HG02840 (cell line): ENCODE measurements around the gene TCP11X2.
"Not testable (repeated sequence)": the region's sequence is repeated elsewhere in the genome, so short reads cannot be mapped to it uniquely, and the experiment has no call there.

ENCODE experiments used
- ATAC-seq: cut with Tn5 transposase; IDR thresholded peaks from one replicate; pipeline ENCODE4 v1.9.1; 2021; ENCODE audit warnings: mild to moderate bottlenecking, moderate library complexity, moderate number of reproducible peaks; ENCODE audit not compliant: unreplicated experiment, low FRiP score

TCP11X2 gene

DNA sequence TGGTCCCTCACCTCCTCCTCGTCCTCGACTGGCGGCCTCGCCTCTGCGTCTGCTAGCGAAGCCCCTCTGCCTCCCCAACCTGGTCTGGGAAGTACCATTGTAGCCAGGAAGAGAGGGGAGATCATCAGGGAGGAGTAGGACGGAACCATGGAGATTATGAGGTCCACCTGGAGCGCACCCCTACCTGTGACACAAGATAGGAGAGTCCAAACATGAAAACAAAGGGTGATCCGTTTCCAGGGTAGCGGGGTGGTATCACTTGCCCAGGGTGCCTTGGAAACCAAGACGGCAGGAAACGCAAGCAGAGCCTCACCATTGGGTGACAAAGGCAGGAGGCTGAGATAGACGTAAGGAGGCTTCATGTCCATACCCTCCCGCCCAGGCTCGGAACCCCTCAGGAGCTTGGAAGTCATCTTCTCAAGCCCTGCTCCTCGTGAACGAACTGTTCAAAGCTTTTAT is at the start of gene TCP11X2:
TSS of gene TCP11X2 (minus strand) at position 51 of the 459 bp plus-strand sequence.
- not testable (repeated sequence) for ATAC-seq

DNA sequence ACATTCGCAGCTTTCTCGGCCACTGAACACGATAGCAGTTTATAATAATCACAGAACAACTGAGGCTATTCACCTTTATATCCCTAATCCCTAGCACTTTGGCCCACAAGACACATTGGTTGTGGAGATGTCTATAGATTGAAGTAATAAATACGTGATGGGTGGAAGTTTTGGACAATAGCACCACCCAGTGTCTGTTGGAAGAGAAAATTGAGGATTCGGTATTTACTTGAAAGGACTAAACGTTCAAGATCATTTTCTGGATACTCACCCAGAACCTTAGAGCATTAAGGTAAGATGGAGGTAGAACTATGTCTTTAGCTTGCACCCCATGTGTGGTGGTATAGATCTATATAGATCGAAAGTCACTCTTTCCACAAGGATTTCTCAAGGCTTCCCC is 45.7 kb upstream of the TCP11X2 start:
- ATAC-seq, result no peak

DNA sequence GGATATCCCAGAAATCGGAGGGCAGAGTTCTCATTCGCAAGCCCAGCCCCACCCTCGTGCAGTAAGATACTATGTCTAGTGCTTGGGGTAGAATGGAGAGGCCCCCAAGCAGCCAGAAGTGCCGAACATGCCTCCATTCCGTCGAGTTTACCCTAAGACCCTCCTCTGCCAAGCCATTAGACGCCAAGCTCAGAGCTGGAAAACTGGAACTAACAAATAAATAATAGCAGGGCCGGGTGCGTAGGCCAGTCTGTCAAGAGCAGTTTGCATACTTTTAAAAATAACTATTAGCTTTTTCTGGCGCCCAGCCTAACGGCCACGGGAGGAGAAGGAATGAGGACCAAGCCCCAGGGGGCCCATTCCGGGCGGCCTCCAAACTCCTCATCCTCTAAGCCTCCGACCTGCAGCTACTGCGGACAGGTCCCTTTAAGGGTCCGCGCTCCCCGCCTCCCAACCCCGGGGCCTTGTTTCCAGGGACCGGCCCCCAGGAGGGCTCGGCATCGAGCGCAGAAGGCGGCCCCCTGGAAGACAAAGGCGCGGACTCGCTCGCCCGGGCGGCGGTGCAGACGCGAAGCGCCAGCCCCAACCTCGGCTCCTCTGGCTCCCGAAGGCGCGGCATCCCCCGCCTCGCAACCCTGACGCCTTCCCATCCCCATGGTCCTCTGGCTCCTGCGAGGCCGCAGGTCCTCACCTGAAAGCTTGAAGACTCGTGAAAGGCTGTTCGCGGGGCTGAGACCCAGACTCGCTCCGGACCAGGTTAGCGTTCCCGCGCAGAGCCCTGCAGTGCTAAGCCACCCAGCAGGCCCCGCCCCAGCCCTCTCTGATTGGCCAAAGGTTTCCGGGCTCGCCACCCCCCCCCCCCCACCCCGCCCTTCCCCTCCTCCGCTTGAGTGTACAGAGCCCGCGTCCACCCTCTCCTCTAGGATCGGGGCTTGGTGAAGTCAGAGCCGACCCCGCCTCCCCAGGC is 44.6 kb upstream of the TCP11X2 start, which contains the start of gene TMSB15A:
TSS of gene TMSB15A (minus strand) at position 765 of the 967 bp plus-strand sequence.
- ATAC-seq, result peak; percentile 64

DNA sequence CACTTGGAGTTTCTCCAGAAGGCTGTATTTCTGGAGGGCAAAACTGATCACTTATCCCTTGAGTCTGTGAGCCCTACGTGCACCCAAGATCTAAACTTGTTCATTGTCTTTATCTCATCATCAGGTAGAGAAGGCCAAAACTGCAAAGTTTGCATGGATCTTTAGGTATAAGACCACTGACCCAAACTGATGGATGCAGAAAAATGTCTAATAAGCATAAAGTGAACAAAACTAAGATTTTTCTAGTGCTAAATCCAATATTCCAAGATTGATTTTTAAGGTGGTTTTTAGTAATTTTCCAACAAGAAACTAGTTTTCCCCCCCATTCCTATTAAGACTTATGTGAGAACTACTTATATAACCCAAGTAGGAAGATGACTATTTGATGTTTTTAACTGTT is 42.9 kb upstream of the TCP11X2 start:
- no peak for ATAC-seq

DNA sequence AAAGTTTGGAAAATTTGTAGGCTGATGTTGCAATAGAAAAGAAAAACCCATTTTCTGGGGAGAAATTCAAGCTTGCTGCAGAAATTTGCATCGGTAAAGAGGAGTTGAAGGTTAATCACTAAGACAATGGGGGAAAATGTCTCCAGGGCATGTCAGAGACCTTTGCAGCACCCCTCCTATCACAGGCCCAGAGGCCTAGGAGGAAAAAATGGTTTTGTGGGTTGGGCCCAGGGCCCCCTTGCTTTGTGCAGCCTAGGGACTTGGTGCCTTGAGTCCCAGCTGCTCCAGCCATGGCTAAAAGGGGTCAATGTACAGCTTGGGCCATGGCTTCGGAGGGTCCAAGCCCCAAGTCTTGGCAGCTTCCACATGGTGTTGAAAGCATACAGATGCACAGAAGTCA is 27.1 kb upstream of the TCP11X2 start:
- ATAC-seq, result no peak

DNA sequence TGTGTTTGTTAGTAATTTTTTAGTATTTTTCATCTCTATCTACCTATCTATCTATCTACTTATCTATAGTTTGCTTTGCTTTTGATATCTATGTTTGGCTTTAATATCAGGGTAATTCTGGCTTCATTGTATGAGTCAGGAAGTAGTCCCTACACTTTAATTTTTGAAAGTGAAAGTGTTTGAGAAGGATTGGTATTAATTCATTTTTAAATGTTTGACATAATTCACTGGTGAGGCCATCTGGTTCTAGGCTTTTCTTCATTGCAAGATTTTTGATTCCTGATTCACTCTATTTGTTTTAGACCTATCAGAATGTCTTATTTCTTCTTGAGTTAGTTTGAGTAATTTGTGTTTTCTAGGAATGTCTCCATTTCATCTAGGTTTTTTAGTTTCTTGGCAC is 20.2 kb upstream of the TCP11X2 start:
- ATAC-seq, result no peak

DNA sequence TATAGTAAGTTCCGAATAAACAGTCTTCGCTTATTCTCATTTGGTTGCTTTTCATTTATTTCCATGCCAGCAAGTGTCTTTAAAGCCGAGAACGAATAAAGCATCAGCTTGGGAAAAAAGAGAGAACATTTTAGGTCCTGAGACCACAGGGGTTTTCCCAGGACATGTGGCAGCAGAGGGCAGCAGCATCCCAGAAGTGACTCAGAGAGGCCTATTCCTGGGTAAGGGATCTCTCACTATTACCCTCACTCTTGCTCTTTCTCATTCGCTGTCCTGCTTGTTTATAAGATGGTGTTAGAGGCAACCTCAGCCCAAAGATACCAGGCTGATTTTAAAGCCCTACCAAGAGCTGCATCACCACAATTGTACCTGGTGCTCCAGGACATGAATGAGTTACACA is 7.2 kb upstream of the TCP11X2 start:
- ATAC-seq, result not testable (repeated sequence)

DNA sequence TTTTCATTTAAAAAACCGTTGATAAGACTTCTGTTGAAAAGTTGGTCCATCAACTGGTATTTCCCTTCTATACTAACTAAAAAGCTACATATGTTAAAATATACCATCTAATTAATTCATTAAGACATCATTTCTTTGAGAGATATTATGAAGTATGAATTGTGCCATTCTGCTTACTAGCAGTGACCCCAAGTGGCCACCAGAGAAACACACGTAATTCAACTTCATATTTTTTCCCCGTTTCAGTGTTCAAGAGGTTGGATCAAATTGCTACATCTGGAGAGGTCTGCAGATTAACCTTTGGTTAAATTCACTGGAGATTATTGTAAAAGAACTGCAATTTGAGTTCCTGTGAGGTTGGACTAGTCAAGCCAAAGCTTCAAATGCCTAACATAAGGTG is 1.4 kb downstream of the TCP11X2 start:
- ATAC-seq, result not testable (repeated sequence)

DNA sequence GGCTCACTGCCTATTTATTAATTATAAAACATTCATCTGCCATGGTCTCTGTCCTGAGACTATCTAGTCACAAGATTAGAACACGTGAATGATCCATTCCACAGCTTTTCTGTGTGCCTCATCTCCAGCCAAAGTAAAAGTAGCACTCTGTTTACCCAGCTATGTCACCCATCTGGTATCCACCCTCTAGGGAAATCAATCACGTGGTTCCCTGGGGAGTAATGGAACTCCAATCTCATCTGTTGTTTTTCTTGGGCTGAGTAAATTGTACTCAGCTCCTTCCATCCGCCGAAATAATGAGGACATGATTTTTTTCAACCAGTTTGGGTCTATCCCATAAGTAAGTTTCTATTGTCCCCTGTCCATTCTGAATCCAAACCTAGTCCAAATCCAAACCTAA is 13.0 kb downstream of the TCP11X2 start:
- ATAC-seq, result not testable (repeated sequence)

DNA sequence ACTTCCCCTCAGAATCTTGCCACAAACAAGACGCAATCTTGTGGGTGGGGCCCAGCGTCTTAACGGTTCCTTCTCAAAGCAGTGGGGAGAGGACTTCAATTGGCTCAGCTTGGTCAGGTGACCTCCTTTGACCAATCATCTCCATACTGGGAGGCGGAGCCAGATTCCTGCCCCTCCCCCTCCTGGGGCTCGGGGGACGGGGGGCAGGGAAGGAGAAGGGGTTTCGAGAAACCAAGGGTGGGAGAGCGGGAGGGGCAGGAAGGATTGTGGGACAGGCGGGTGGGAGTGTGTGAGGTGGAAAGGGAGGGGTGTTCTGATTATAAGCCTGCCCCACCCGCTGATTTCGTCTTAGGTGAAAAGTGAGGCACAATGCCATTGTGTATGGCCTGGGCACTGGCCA is 31.7 kb downstream of the TCP11X2 start, which contains the start of gene NXF2B:
TSS of gene NXF2B (minus strand) at position 101 of the 400 bp plus-strand sequence. CDS start 59,972 bp downstream, outside the sequence.
- not testable (repeated sequence) for ATAC-seq

DNA sequence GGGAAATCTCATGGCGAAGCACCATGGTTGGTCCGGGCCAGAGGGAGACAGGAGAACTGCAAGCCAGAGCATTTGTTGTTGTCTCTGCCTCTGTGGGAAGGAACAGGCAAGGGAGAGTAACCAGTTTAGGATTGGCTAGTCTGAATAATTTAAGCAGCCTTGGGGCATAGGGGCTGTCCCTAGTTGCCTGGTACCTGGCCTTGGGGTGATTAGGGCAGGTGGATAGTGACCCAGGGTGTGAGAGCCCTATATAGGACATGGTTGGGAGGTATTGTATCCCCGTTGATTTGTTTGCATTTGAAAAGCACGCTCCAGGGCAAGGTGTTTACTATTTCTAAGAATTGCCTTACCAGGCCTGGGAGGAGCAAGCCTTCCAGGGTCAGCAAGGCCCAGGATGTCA is 57.1 kb downstream of the TCP11X2 start:
- ATAC-seq, result not testable (repeated sequence)
